ENCODE results near the gene MS4A4E. TPM values are rescaled to one million over a fixed set of nuclear protein-coding genes. Genes with fewer than 3 reads are reported as not detected.
"Not testable (repeated sequence)": the region's sequence is repeated elsewhere in the genome, so short reads cannot be mapped to it uniquely, and the experiment has no call there.

Gene MS4A4E
- 1 to 10 TPM in 8 of 12 donors, under 1 TPM in 2, not detected in 2; 0.76 to 2.6 (median 1.4) TPM for polyA plus RNA-seq (ENCODE audit: insufficient read length in 12 of 12)
- long read RNA-seq, donor 1, partial matches to known transcripts: 0 of 5 reads
- long read RNA-seq, donor 1, other reads (novel, unspliced or antisense): 5 of 5 reads
- long read RNA-seq, donor 2, partial matches to known transcripts: 18 of 18 reads
- long read RNA-seq, donor 2, other reads (novel, unspliced or antisense): 0 of 18 reads
- long read RNA-seq, donor 3: 0 reads
- long read RNA-seq, donor 4: 0 reads
- long read RNA-seq, donor 5: 0 reads
- long read RNA-seq, donor 6: 0 reads
- long read RNA-seq, donor 7: 0 reads
- long read RNA-seq, donor 8: 0 reads
- long read RNA-seq, donor 9: 0 reads
- long read RNA-seq, donor 10: 0 reads
- long read RNA-seq, donor 11, partial matches to known transcripts: 7 of 7 reads
- long read RNA-seq, donor 11, other reads (novel, unspliced or antisense): 0 of 7 reads

GRCh38 chr11:60242740-60243239 lies at the start of gene MS4A4E:
Gene MS4A4E (minus strand): TSS chr11:60243137. CDS start chr11:60230055, 13,082 bp downstream.
- DNase-seq: no peak

DNA sequence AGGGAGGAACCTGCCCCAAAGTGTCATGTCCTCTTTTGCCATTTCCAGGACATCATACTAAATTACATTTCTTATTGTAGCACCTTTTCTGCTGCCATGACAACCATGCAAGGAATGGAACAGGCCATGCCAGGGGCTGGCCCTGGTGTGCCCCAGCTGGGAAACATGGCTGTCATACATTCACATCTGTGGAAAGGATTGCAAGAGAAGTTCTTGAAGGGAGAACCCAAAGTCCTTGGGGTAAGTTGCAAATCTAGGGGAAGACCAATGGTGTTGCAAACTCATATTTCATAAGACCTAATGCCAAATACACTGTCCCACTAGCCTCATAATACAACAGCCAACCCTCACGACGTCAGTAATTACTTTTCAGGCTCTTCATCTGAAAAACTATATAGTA lies 49.2 kb upstream of the MS4A4E start:
- no peak for DNase-seq

GRCh38 chr11:60288531-60288930 lies 45.6 kb upstream of the MS4A4E start:
- no peak for DNase-seq

DNA sequence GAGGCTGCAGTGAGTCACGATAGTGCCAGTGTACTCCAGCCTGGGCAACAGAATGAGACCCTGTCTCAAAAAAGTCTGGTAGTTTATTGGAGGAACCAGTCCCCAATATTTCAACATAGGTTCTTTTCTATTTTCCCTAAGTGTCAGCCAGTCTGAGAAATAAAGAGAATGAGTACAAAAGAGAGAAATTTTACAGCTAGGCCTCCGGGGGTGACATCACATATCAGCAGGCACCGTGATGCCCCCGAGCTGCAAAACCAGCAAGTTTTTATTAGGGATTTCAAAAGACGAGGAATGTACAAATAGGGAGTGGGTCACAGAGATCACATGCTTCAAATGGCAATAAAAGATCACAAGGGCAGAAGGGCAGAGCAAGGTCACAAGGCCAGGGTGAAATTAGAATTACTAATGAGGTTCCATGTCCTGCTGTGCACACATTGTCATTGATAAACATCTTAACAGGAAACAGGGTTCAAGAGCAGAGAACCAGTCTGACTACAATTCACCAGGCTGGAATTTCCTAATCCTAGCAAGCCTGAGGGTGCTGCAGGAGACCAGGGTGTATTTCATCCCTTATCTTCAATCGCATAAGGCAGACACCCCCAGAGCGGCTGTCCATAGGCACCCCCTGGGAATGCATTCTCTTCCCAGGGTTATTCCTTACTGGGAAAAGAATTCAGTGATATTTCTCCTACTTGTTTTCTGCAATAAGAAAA lies 42.6 kb upstream of the MS4A4E start:
- DNase-seq: not testable (repeated sequence)

GRCh38 chr11:60282286-60282685 lies 39.3 kb upstream of the MS4A4E start:
- no peak for DNase-seq

GRCh38 chr11:60281485-60281884 lies 38.5 kb upstream of the MS4A4E start:
- DNase-seq: no peak

DNA sequence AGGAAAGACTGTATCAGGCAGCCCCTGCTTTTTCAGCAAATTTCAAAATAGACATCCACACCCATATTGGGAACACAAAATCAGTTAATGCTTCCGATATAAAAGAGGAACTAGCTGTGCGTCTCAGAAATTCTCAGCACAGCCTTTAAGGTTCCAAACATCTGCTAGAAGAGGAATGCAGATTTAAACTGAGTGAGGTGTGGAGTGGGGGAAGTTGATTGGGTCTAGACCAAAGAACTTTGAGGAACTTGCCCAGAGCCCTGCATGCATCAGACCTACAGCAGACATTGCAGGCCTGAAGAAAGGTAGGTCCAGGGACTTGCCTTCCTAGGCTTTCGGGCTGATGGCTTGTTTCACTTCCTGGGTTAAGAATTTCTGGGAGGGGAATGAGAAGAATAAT lies 37.5 kb upstream of the MS4A4E start, which contains the start of gene MS4A4A:
Gene MS4A4A (plus strand): TSS at position 255 of the 400 bp plus-strand sequence. CDS start 10 bp downstream, at position 265.
- DNase-seq: no peak

GRCh38 chr11:60274416-60274815 lies 31.5 kb upstream of the MS4A4E start:
- no peak for DNase-seq

DNA sequence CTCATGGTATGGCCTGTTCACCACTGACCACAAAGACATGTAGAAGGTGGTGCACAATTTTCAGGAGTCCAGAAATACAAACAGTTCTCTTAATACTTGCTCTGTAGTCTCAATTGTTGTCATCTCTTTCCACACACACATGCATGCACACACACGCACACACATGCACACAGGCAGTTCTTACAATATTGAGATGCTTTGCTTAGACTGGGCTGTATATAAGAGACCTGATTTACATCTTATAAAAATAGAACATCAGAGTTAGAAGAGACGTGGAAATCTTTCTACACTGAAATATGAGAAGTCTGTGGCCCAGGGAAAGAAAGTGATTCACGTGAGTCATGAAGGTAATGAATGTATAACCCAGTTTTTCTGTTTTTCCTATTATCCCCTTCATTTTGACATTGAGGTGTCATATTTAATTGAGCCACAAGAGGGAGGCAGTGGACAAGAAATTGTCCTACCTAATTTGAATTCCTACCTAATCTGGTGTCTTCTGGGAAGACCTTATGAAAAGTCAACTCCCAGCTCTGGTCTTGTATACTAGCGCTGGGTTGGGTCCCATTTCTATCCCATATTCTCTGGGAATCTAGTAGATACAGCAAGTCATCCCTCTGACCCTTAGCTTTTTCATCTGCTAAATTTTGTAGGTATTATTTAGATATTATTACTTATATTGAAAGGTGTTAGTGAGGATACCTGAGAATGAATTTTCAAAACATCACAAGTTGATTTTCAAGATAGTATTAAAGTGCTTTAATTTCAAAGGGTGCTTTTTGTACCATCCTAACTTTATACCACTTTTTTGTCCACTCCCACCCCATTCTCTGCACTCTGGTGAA lies 22.7 kb upstream of the MS4A4E start:
- peak; percentile 35 for DNase-seq

- no peak for DNase-seq
Measured at GRCh38 chr11:60264644-60265043, 21.7 kb upstream of the MS4A4E start.

DNA sequence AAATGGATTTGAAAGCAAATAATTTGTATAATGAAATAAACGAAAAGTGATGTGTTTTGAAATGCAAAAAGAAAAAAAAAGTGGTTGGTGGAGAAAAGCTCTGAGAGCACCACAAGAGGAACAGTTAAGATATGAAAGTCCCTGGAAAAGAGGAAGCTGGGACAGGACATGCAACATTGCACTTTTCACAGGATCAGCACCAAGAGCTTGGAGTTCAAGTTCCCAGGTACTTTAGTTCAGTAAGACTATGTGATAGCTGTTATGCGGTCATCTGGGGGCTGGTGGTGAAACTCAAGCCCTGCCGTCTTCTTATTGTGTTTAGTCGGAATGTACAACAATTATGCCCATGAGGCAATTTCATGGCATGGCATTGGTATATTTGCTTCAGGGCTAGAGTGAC lies 20.5 kb upstream of the MS4A4E start:
- no peak for DNase-seq

DNA sequence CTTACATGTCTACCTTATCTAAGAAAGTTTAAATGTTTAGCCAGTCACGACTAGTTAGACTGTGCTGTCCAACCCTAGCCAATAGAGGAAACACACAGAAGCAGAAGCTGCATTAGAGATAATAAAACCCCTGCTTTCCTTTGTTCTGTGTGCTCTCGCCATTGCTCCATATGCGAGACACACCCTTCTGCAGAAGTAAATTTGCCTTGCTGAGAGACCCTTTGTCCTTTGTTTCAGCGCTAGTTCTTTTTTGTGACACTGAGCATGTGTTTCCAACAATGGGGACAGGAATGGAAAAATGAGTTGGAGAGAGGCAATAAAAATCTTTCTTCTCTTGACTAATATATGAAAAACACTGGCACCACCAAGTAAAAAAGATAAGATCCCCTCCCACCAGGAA lies 18.1 kb upstream of the MS4A4E start:
- no peak for DNase-seq

DNA sequence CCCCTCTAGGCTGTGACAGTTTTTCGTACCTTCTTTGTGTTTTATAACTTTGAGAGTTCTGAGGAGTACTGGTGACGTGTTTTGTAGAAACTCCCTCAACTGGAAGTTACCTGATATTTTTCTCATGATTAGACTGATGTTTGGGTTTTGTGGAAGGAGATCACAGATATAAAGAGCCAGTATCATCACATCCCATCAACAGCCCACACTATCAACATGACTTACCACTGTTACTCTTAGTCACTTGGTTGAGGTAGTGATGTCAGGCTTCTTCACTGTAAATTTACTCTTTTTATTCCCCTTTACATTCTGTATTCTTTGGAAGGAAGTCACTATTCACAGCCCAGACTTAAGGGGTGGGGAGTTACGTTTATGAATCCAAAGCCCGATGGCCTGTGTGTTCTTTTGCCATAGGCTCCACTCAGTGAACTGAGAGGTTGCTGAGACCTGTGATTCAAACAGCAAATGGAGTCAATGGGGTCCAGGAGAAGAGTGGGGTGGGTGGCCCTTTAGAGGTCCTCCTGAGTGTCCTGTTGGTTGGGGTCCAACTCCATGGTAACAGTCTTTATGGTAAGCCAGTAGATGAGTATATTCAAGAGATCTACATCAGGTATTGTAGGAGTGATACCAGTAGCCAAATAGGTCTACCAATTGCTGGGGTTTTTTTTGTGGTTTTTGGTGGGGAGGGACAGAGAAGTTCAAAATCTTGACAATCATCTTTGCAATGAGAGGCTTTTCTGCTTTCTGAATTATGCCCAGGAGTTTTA lies 15.2 kb upstream of the MS4A4E start:
- no peak for DNase-seq

DNA sequence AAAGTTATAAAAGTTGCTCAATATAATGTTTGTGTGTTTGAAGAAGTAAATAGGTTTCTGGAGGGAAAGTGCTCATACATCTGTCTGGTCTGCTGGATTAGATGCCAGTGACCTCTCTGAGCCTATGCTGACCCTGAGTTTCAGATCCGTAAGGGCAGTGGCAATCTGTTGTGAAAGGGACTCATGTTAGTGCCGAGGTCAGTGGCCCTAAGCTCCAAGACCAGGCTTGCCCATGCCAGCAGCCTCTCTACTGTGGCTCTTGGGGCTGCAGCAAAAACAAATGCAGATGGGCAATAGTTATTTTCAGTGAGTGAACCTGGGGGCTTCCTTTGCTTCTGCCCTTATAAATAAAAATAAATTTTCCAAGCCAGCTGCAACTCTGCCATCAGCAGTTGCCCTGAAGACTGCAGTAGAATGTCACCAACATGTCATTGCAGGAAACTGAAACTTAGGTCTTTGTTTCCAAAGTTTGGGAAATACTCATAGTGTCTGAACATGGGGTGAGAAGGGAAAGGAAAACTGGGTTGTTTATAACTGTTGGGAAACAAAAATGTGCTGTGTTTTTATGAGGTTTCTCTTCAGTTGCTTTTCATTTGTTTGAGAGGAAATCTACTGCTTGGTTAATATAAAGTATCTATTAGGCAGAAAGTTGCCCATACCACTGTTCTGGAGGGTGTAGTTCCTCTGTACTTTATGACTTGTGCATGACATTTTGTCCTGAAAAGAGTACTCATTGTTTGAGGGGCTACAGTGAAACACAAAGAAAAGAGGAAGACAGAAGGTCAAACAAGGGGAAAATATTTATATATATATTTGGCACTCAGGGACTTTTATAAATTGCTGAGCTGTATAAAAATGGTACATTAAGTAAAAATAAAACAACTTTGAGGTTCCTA lies 9.5 kb upstream of the MS4A4E start:
- DNase-seq: no peak

DNA sequence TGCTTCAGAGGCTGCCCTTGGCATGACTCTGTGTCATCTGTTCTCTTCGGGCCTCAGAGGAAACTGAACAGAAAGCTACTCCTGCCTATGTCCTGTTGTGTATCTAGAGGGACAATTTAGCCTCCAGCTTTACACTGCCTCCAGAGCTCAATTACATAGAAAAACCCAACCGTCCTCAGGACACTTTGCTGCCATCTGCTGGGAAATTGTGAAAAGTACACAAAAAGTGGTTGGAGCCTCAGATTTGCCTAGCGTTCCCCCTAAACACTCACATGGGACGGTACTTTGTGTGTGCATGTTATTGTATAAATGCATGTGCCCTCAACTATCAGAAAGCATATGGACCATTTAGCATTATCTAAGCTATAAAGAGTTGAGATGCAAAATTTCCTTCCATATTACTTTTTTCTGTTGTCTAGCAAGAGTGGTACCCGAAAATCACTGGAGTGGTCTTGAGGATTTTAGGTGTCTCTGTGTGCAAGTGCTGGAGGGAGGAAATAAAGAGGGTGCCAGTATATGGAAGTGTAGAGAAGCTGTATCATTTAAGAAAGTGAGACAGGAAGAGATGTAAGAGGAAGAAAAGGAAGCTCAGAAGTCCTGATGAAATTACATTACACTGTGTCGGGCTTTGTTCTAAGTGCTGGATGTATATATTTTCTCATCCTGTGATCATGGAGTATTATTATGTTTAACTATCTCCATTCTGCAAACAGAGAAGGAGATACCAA lies 8.7 kb upstream of the MS4A4E start:
- DNase-seq: no peak

- no peak for DNase-seq
Measured at GRCh38 chr11:60241786-60242185, 1.2 kb downstream of the MS4A4E start.

DNA sequence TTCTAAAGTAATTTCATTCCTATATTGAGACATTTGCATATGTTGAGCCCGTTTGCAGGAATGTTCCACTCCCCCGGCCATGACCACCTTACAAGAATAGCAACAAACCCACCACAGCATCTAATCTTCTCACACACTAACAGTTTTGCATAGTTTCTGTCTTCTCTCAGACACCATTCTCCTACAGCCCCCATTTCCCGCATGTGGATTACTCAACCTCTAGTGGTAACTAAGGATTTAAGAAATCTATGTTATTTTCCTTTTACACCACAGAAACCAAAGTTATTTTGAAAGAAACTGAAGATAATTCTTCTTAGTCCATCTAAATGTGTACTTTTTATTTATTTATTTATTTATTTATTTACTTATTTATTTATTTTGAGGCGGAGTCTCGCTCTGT lies 2.3 kb downstream of the MS4A4E start:
- DNase-seq: no peak

DNA sequence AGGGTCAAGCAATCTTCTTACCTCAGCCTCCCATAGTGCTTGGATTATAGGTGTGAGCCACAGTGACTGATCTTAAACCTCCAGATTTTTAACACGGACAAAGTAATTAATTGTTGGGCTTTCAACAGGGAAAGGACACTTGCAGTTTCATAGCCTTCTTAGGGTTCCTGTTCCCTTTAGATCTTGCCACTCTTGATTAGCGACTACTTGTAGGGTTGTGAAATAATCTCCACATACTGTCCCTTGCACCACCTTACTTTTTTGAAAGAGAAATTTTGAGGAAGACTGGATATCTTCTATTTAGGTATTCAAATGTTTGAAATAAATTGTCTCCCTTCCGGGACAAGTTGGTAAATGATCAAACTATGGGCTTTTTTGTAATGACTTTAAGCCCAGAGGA lies 7.6 kb downstream of the MS4A4E start:
- no peak for DNase-seq

GRCh38 chr11:60230681-60231080 lies 12.3 kb downstream of the MS4A4E start:
- no peak for DNase-seq
